Astrocyte of the spinal cord (primary cell): ENCODE data around the gene GRPEL1.

Experiments
- DNase-seq: peaks from one replicate; pipeline ENCODE4 v3.0.0; 2011; ENCODE audit warnings: low read depth, low spot score
- H3K4me3 ChIP-seq: 2 replicates; pipeline ENCODE4 v1.5.1; 2011; ENCODE audit warnings: low read depth, mild to moderate bottlenecking, low read length, moderate library complexity
- in situ Hi-C: cut with HindIII; loops from 2 replicates; pipeline ENCODE4 v1.10.0; 2017; ENCODE audit warnings: low sequenced_read_pairs
- TF ChIP-seq, protein P1 (sequence below): IDR thresholded peaks from 2 replicates; pipeline ENCODE4 v1.5.1; 2012; ENCODE audit warnings: low read depth, mild to moderate bottlenecking, low read length, inconsistent platforms

Gene GRPEL1

GRCh38 chr4:7066006-7066405 lies 1.9 kb downstream of the GRPEL1 start:
- TF ChIP-seq, protein P1, sequence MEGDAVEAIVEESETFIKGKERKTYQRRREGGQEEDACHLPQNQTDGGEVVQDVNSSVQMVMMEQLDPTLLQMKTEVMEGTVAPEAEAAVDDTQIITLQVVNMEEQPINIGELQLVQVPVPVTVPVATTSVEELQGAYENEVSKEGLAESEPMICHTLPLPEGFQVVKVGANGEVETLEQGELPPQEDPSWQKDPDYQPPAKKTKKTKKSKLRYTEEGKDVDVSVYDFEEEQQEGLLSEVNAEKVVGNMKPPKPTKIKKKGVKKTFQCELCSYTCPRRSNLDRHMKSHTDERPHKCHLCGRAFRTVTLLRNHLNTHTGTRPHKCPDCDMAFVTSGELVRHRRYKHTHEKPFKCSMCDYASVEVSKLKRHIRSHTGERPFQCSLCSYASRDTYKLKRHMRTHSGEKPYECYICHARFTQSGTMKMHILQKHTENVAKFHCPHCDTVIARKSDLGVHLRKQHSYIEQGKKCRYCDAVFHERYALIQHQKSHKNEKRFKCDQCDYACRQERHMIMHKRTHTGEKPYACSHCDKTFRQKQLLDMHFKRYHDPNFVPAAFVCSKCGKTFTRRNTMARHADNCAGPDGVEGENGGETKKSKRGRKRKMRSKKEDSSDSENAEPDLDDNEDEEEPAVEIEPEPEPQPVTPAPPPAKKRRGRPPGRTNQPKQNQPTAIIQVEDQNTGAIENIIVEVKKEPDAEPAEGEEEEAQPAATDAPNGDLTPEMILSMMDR, result no peak
- H3K4me3 ChIP-seq, result no peak overlapping the region
- in situ Hi-C loops, result no loop called here
- no peak for DNase-seq

DNA sequence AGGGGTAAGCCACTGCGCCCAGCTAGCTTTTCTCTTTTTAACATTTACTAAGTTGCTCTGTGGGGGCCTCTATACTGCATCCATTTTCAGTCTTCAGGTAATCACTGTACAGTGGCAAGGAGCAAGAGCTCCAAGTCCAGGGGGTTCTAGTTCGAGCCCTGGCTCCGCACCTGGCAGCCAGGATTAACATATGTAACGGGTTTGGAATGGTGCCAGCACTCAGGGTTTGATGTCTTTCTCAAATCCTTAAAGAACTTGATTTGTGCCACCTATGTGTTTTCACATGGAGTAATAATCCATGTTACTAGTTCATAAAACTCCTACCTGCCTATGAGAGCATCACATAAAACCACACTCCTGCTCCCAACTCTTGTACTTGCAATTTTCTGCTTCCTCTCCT lies 4.5 kb downstream of the GRPEL1 start:
- TF ChIP-seq, protein P1, result no peak
- no peak overlapping the region for H3K4me3 ChIP-seq
- DNase-seq, result no peak
- in situ Hi-C loops, result no loop called here

- in situ Hi-C loops, result no loop called here
- DNase-seq, result no peak
- H3K4me3 ChIP-seq, result no peak overlapping the region
- TF ChIP-seq, protein P1, result no peak
Observed at GRCh38 chr4:7062816-7063215, 5.0 kb downstream of the GRPEL1 start.

GRCh38 chr4:7061815-7062214 lies 6.0 kb downstream of the GRPEL1 start:
- TF ChIP-seq, protein P1, result no peak
- no peak for DNase-seq
- in situ Hi-C loops, result no loop called here
- no peak overlapping the region for H3K4me3 ChIP-seq

GRCh38 chr4:7060346-7061150 lies 7.3 kb downstream of the GRPEL1 start:
- no peak for DNase-seq
- H3K4me3 ChIP-seq, result no peak overlapping the region
- TF ChIP-seq, protein P1, result no peak
- in situ Hi-C loops, result no loop called here

GRCh38 chr4:7059662-7060061 lies 8.2 kb downstream of the GRPEL1 start:
- H3K4me3 ChIP-seq, result no peak overlapping the region
- no peak for DNase-seq
- TF ChIP-seq, protein P1, result no peak
- in situ Hi-C loops, result no loop called here
